Measurements from ENCODE around the gene TECPR1.

DNA sequence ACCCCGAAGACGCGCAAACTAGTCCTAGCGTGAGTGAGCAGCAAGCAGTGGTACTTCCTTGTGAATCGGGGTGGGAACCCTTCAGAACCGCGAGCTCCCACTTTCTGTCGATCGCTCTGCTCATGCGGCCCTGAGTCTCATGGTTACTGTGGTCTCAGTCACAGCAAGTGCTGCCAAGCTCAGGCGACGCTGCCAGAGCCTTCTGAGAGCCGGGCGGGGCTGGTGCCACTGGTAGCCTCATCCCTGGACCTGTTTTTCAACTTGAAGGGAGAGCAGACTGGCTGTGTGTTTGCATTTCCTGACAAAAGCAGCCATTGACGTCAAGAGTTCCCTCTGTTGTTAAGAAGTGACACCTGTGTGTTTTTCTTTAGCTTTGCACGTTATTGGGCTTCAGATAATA, 73.7 kb downstream of the TECPR1 start:
- TF ChIP-seq, protein P1, sequence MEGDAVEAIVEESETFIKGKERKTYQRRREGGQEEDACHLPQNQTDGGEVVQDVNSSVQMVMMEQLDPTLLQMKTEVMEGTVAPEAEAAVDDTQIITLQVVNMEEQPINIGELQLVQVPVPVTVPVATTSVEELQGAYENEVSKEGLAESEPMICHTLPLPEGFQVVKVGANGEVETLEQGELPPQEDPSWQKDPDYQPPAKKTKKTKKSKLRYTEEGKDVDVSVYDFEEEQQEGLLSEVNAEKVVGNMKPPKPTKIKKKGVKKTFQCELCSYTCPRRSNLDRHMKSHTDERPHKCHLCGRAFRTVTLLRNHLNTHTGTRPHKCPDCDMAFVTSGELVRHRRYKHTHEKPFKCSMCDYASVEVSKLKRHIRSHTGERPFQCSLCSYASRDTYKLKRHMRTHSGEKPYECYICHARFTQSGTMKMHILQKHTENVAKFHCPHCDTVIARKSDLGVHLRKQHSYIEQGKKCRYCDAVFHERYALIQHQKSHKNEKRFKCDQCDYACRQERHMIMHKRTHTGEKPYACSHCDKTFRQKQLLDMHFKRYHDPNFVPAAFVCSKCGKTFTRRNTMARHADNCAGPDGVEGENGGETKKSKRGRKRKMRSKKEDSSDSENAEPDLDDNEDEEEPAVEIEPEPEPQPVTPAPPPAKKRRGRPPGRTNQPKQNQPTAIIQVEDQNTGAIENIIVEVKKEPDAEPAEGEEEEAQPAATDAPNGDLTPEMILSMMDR (IDR thresholded peaks at IDR 0.05; ENCODE audit: low read length) = no peak
- TF ChIP-seq EZH2 (IDR thresholded peaks at IDR 0.05; ENCODE audit: borderline replicate concordance, low read length) = no peak
